Activated T-helper 1 cell treated with anti-CD3 and anti-CD28 coated beads, Interleukin-12 subunit alpha, Interleukin-12 subunit beta, Interleukin-2, Interleukin-4 antibody, amounts not matched to agents 30 ng/mL and 10 ng/mL and 1 ng/mL, durations not matched to agents 14 hours and 24 hours and 36 hours (primary cell): Measurements from ENCODE around the gene FCER2. TPM values are rescaled to one million over a fixed set of nuclear protein-coding genes. Genes with fewer than 3 reads are reported as not detected.
"Not testable (repeated sequence)": the region's sequence is repeated elsewhere in the genome, so short reads cannot be mapped to it uniquely, and the experiment has no call there.

Experiments
- DNase-seq: peaks from one replicate; pipeline ENCODE4 v3.0.0; 2021; ENCODE audit warnings: low spot score
- H3K27ac Mint-ChIP-seq: one replicate; pipeline ENCODE4 v1.8.0; 2021; ENCODE audit warnings: mild to moderate bottlenecking, mixed read lengths
- H3K27me3 Mint-ChIP-seq: one replicate; pipeline ENCODE4 v1.8.0; 2022; ENCODE audit warnings: mild to moderate bottlenecking, moderate library complexity, mixed read lengths; ENCODE audit not compliant: insufficient read depth
- H3K36me3 Mint-ChIP-seq: one replicate; pipeline ENCODE4 v1.8.0; 2021; ENCODE audit warnings: low read depth, mixed read lengths
- H3K4me1 Mint-ChIP-seq: one replicate; pipeline ENCODE4 v1.8.0; 2021; ENCODE audit warnings: low read depth, mixed read lengths
- H3K4me3 Mint-ChIP-seq: one replicate; pipeline ENCODE4 v1.8.0; 2021; ENCODE audit warnings: mild to moderate bottlenecking, moderate library complexity, mixed read lengths
- H3K9me3 Mint-ChIP-seq: one replicate; pipeline ENCODE4 v1.8.0; 2021; ENCODE audit warnings: mixed read lengths
- intact Hi-C: fragments of 100-400 bp; cut with micrococcal nuclease; formaldehyde crosslinking; loops from one replicate; pipeline ENCODE4 v1.15.1; 2024
- total RNA-seq: library from RNA; stranded (reverse); gene quantifications from 2 replicates; pipeline ENCODE4 v1.2.3, GENCODE V29; 2022

Gene FCER2
- not detected in 2 replicates for total RNA-seq

GRCh38 chr19:7701654-7702457 is at the start of gene FCER2:
Gene FCER2, minus strand, starts transcription at chr19:7702131. Its CDS starts 2,371 bp downstream, at chr19:7699760.
- peaks cover 25% of the 10 kb centered on the region for H3K4me1 Mint-ChIP-seq
- H3K27ac Mint-ChIP-seq = no peak within 1 kb of the TSS
- no peaks in the 10 kb centered on the region for H3K9me3 Mint-ChIP-seq
- no peak for DNase-seq
- H3K36me3 Mint-ChIP-seq = no peaks in the 10 kb centered on the region
- peaks cover 38% of the 10 kb centered on the region for H3K27me3 Mint-ChIP-seq
- intact Hi-C loops = no loop called here
- H3K4me3 Mint-ChIP-seq = no peak within 1 kb of the TSS

GRCh38 chr19:7751157-7751783 is 49.3 kb upstream of the FCER2 start:
- H3K9me3 Mint-ChIP-seq = peaks cover 53% of the 10 kb centered on the region
- no peak overlapping the region for H3K4me3 Mint-ChIP-seq
- H3K4me1 Mint-ChIP-seq = peaks cover 9% of the 10 kb centered on the region
- intact Hi-C loops = loop anchor here (1.0 kb wide), 1 partner anchor 21 kb away; no protein-coding TSS in a partner anchor
- peaks cover 12% of the 10 kb centered on the region for H3K27me3 Mint-ChIP-seq
- DNase-seq = no peak
- H3K27ac Mint-ChIP-seq = no peak overlapping the region
- H3K36me3 Mint-ChIP-seq = no peaks in the 10 kb centered on the region

DNA sequence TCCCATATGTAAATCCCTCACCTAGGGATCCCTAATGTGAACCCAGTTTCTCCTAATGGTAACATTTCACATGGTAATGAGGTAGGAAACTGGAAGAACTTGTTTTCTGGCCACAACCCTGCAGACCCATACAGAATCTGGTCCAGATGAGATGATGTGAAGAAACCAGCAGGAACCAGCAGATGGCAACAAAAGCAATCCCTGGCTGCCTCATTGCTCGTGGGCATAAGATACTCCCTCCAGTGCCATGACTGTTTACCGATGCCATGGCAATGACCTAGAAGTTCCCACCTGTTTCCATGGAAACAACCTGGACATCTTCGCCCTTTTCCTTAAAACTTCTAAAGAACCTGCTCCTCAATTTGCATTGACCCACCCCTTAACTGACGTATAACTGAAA is 46.8 kb upstream of the FCER2 start:
- intact Hi-C loops = no loop called here

DNA sequence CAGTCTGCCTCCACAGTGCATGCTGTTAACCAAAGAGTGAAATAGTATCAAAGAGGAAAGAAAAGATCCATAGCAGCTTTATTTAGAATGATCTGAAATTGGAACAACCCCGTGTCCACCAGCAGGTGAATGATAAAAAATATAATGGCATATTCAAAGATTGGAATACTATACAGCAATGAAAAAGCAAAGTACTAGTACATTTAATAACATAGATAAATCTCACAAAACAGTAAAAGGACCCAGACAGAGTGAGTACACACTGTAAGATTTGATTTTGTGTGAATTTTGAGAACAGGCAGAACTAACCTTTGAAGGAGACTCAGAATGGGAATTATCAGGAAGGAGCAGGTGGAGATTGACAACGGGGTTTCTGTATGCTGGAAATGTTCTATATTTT is 46.2 kb upstream of the FCER2 start:
- Mint-ChIP-seq H3K27me3 (peaks cover 5% of the 10 kb centered on the region), H3K4me3 (no peak overlapping the region), H3K27ac (no peak overlapping the region), H3K36me3 (no peaks in the 10 kb centered on the region), H3K4me1 (peaks cover 9% of the 10 kb centered on the region), H3K9me3 (peaks cover 36% of the 10 kb centered on the region)
- DNase-seq = no peak
- intact Hi-C loops = no loop called here

More for the DNA sequence above, 46.8 kb upstream of the FCER2 start:
- Mint-ChIP-seq H3K9me3 (peaks cover 39% of the 10 kb centered on the region), H3K4me1 (peaks cover 9% of the 10 kb centered on the region), H3K27ac (no peak overlapping the region), H3K36me3 (no peaks in the 10 kb centered on the region), H3K27me3 (peaks cover 5% of the 10 kb centered on the region), H3K4me3 (no peak overlapping the region)
- no peak for DNase-seq

- Mint-ChIP-seq H3K4me3 (no peak within 1 kb of the TSS), H3K27me3 (peaks cover 5% of the 10 kb centered on the region)
Observed at GRCh38 chr19:7746903-7747884, 45.3 kb upstream of the FCER2 start, which contains the start of gene CD209. Gene CD209, minus strand, starts transcription at chr19:7747534. Its CDS starts 23 bp downstream, at chr19:7747511.

GRCh38 chr19:7746306-7746705 is 44.4 kb upstream of the FCER2 start:
- H3K27ac Mint-ChIP-seq, H3K27me3 Mint-ChIP-seq, DNase-seq, intact Hi-C loops, H3K4me1 Mint-ChIP-seq, H3K4me3 Mint-ChIP-seq, H3K36me3 Mint-ChIP-seq: not testable (repeated sequence)
- peaks cover 26% of the 10 kb centered on the region for H3K9me3 Mint-ChIP-seq

More at GRCh38 chr19:7746903-7747884, 45.3 kb upstream of the FCER2 start, which contains the start of gene CD209:
- Mint-ChIP-seq H3K4me1 (peaks cover 9% of the 10 kb centered on the region), H3K9me3 (peaks cover 30% of the 10 kb centered on the region), H3K27ac (no peak within 1 kb of the TSS), H3K36me3 (no peaks in the 10 kb centered on the region)
- no peak for DNase-seq
- intact Hi-C loops = no loop called here

DNA sequence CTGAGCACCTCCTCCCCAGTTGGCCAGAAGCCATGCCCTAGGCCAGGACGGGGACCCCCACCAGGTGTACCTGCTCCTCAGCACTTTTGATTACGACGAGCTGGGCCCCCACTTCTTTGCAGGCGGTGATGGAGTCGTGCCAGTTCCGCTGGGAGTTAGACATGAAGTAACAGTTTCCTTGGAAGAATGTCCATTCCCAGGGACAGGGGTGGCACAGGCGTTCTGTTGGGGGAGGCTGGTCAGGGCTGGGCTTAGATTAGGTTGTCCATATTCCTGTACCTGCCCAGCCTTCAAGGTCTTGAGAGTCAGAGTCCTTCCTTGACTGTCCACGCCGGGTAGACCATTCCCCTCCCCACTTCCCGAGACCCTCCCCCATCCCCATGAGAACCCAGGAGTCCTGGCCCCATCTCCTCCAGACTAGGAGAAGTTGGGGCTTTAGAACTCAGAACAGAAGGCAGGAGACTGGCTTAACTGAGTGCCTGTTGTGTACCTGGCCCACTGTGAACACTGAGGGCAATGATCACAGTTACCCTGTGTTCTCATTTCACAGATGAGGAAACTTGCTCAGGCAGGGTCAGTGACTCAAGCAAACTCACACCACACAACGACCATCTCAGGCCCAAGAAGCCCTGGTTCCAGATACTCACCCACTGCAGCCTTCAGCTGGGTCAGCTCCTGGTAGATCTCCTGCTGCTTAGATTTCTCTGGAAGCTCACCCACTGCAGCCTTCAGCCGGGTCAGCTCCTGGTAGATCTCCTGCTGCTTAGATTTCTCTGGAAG is 43.1 kb upstream of the FCER2 start:
- H3K27me3 Mint-ChIP-seq = peaks cover 6% of the 10 kb centered on the region
- H3K36me3 Mint-ChIP-seq = no peaks in the 10 kb centered on the region
- peaks cover 13% of the 10 kb centered on the region for H3K9me3 Mint-ChIP-seq
- no peaks in the 10 kb centered on the region for H3K4me1 Mint-ChIP-seq
- DNase-seq = no peak
- no peak overlapping the region for H3K27ac Mint-ChIP-seq
- H3K4me3 Mint-ChIP-seq = no peak overlapping the region
- intact Hi-C loops = no loop called here

DNA sequence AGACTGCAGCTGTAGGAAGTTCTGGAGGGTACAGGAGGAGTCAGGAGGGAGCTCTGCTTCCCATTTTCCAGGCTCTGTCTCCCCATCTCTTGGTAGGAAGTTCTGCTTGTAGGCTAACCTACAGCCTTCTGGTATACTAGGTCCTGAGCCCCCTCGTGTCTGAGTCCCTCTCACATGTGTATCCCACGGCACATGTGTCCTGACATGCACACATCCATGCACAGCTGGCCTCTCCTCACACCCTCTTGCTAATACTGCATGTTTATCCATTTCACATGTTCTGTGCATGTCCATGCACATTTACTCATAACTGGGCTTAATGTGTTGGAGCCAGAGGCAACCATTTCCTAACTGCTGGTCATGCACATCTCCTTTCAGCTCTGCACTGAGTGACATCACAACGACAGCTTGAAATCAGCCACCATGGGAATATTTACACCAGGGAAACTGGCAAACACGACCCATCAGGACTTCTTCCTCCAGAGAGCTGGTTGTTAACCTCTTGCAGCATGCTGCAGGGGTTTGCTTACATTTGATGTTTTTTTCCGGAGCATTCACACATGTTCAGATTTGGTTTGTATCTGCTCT is 42.4 kb upstream of the FCER2 start:
- peaks cover 7% of the 10 kb centered on the region for H3K27me3 Mint-ChIP-seq
- no peaks in the 10 kb centered on the region for H3K4me1 Mint-ChIP-seq
- H3K9me3 Mint-ChIP-seq = peaks cover 13% of the 10 kb centered on the region
- no peak overlapping the region for H3K4me3 Mint-ChIP-seq
- DNase-seq = no peak
- no peaks in the 10 kb centered on the region for H3K36me3 Mint-ChIP-seq
- no peak overlapping the region for H3K27ac Mint-ChIP-seq
- intact Hi-C loops = no loop called here

DNA sequence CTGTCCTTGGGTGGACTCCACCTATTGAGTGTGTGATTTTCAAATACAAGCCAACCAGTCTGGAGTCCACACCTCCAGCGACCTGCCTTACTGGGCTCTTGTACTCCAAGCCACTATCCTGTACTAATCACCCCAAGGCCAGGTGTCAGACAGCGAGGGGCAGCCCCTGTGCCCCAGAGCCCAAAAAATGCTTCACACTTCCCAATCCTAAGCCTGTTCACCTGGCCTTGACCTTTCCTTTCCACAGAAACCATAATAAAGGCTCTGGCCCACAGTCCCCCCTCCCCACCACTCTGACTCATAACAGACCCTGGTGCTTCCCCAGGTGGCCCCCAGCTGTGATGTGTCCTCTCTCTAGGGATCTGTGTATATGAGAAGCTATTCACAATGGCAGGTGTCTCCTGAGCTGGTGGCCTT is 41.5 kb upstream of the FCER2 start:
- Mint-ChIP-seq H3K9me3 (peaks cover 7% of the 10 kb centered on the region), H3K4me3 (no peak overlapping the region), H3K36me3 (no peaks in the 10 kb centered on the region), H3K4me1 (no peaks in the 10 kb centered on the region), H3K27ac (no peak overlapping the region), H3K27me3 (peaks cover 8% of the 10 kb centered on the region)
- intact Hi-C loops = no loop called here
- DNase-seq = no peak

- Mint-ChIP-seq H3K9me3 (peaks cover 2% of the 10 kb centered on the region), H3K36me3 (no peaks in the 10 kb centered on the region), H3K27ac (no peak overlapping the region), H3K4me3 (no peak overlapping the region), H3K4me1 (no peaks in the 10 kb centered on the region), H3K27me3 (peaks cover 8% of the 10 kb centered on the region)
- no peak for DNase-seq
- intact Hi-C loops = no loop called here
Observed at GRCh38 chr19:7742991-7743390, 41.1 kb upstream of the FCER2 start.

DNA sequence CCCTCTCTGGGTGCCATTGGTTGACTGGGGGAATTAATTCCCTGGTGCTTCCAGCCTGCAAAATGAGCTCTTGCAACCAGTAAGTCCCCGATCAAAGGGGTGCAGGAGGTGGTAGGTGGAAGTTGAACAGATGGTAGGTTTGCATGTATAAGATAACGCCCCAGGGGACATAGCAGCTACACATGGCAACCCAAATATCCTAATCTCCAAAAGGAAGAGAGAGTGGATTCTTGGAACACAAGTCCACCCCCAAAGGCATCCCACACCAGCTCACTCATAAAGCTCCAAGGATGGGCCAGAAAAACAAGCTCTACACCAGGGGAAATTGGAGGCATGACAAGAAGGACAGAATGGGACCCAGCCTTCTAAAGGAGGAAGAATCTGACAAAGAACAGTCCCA is 40.6 kb upstream of the FCER2 start:
- H3K4me1 Mint-ChIP-seq = no peaks in the 10 kb centered on the region
- no peaks in the 10 kb centered on the region for H3K9me3 Mint-ChIP-seq
- peaks cover 8% of the 10 kb centered on the region for H3K27me3 Mint-ChIP-seq
- DNase-seq = no peak
- H3K36me3 Mint-ChIP-seq = no peaks in the 10 kb centered on the region
- intact Hi-C loops = no loop called here
- no peak overlapping the region for H3K4me3 Mint-ChIP-seq
- no peak overlapping the region for H3K27ac Mint-ChIP-seq

DNA sequence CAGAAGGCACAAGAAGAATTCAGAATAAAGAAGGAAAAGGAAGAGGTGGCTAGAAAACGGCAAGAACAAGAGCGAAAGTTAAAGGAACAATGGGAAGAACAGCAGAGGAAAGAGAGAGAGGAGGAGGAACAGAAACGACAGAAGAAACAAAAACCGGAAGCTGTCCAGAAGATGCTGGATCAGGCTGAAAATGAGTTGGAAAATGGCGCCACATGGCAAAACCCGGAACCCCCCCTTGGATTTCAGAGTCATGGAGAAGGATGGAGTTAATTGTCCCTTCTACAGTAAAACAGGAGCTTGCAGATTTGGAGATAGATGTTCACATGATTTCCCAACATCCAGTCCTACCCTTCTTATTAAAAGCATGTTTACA is 38.7 kb upstream of the FCER2 start:
- no peak for DNase-seq
- H3K9me3 Mint-ChIP-seq = no peaks in the 10 kb centered on the region
- H3K27me3 Mint-ChIP-seq = peaks cover 8% of the 10 kb centered on the region
- H3K36me3 Mint-ChIP-seq = no peaks in the 10 kb centered on the region
- H3K27ac Mint-ChIP-seq = no peak overlapping the region
- no peak overlapping the region for H3K4me3 Mint-ChIP-seq
- intact Hi-C loops = no loop called here
- no peaks in the 10 kb centered on the region for H3K4me1 Mint-ChIP-seq
